HCT116 (cell line): ENCODE measurements around the gene CACNA1C. TPM values are rescaled to one million over a fixed set of nuclear protein-coding genes. Genes with fewer than 3 reads are reported as not detected.

Source experiments
- ATAC-seq: fragments of 200-7000 bp; cut with Tn5 transposase; 2 replicates; pipeline ENCODE4 v1.9.1; 2020; ENCODE audit warnings: mild to moderate bottlenecking, moderate library complexity
- BruUV-seq: library from RNA; stranded (reverse); fragments of 400-500 nt; replicated peaks from 2 replicates; lab custom pipeline; 2021; lab: Mats Ljungman, UMichigan
- CTCF ChIA-PET: fragments of 300-600 bp; sonication (Branson Sonifier 250); formaldehyde crosslinking; loops from one replicate; lab custom pipeline; 2021; ENCODE audit warnings: antibody characterized with exemption; lab: Charles Lee
- POLR2A ChIA-PET: fragments of 300-600, 350-600 bp; sonication (Branson Sonifier 250); formaldehyde crosslinking; loops from one replicate; lab custom pipeline; 2021; ENCODE audit warnings: antibody characterized with exemption; lab: Charles Lee
- RAD21 ChIA-PET, 2 experiments: fragments of 300-600 bp; sonication (Branson Sonifier 250); formaldehyde crosslinking; loops; one replicate each; lab custom pipeline; 2023; ENCODE audit warnings: low total read pairs in 2 of 2; ENCODE audit not compliant: uncharacterized antibody in 2 of 2, unreplicated experiment in 2 of 2, low non-redundant PET in 1 of 2; lab: Charles Lee
- DNase-seq: peaks from one replicate; pipeline ENCODE4 v3.0.0-alpha.2; 2010; ENCODE audit warnings: low read depth, low spot score
- H2AFZ ChIP-seq: fragments of 200-600 bp; shearing (Covaris generic), sonication (generic); 2 replicates; pipeline ENCODE4 v1.6.1; 2017; ENCODE audit warnings: low read depth, mixed run types, mixed read lengths, antibody characterized with exemption, low read length; ENCODE audit not compliant: poor library complexity, severe bottlenecking
- H3K27ac ChIP-seq: 2 replicates; pipeline ENCODE4 v1.5.1; 2012; ENCODE audit warnings: low read depth, low read length
- H3K27me3 ChIP-seq: fragments of 200-600 bp; sonication (generic); 2 replicates; pipeline ENCODE4 v1.6.1; 2016; ENCODE audit warnings: mixed run types, low read length, mixed read lengths; ENCODE audit not compliant: insufficient read depth
- H3K36me3 ChIP-seq, 2 experiments: fragments of 200-500 bp in 1 of 2; fragments of 200-600 bp in 1 of 2; sonication (Bioruptor generic) in 1 of 2; sonication (generic) in 1 of 2; 2 replicates each; pipeline versions ENCODE4 v1.5.1 to v1.6.1; 2014 to 2016; ENCODE audit warnings: low read length in 2 of 2, inconsistent platforms in 1 of 2, mixed read lengths in 1 of 2, mixed run types in 1 of 2; ENCODE audit not compliant: insufficient read depth in 2 of 2, control insufficient read depth in 1 of 2
- H3K4me1 ChIP-seq, 2 experiments: fragments of 200-600 bp in 1 of 2; sonication (generic) in 1 of 2; 2 replicates each; pipeline versions ENCODE4 v1.5.1 to v1.6.1; 2012 to 2017; ENCODE audit warnings: low read length in 2 of 2, inconsistent platforms in 1 of 2, mild to moderate bottlenecking in 1 of 2, mixed read lengths in 1 of 2, mixed run types in 1 of 2, moderate library complexity in 1 of 2; ENCODE audit not compliant: insufficient read depth in 2 of 2, control insufficient read depth in 1 of 2
- H3K4me2 ChIP-seq: fragments of 200-600 bp; sonication (generic); 2 replicates; pipeline ENCODE4 v1.6.1; 2017; ENCODE audit warnings: mixed run types, low read length, mixed read lengths
- H3K4me3 ChIP-seq, 2 experiments: fragments of 200-600 bp in 1 of 2; sonication (generic) in 1 of 2; replicated peaks in 1 of 2; 2 replicates each; pipeline ENCODE4 v1.5.1; 2011 to 2016; ENCODE audit warnings: low read length in 2 of 2, control low read depth in 1 of 2, low read depth in 1 of 2, mild to moderate bottlenecking in 1 of 2, mixed read lengths in 1 of 2, mixed run types in 1 of 2
- H3K79me2 ChIP-seq: fragments of 200-600 bp; sonication (generic); 2 replicates; pipeline ENCODE4 v1.6.1; 2017; ENCODE audit warnings: mild to moderate bottlenecking, mixed run types, low read length, moderate library complexity, mixed read lengths; ENCODE audit not compliant: insufficient read depth
- H3K9ac ChIP-seq: fragments of 200-600 bp; sonication (generic); 2 replicates; pipeline ENCODE4 v1.6.1; 2016; ENCODE audit warnings: low read length, mixed read lengths
- H3K9me2 ChIP-seq: fragments of 200-600 bp; sonication (generic), shearing (Covaris generic); 2 replicates; pipeline ENCODE4 v1.6.1; 2017; ENCODE audit warnings: mixed run types, mild to moderate bottlenecking, moderate library complexity; ENCODE audit not compliant: insufficient read depth
- H3K9me3 ChIP-seq, 2 experiments: fragments of 200-500 bp in 1 of 2; fragments of 200-600 bp in 1 of 2; sonication (Bioruptor generic) in 1 of 2; sonication (generic) in 1 of 2; 2 replicates each; pipeline ENCODE4 v1.6.1; 2014 to 2017; ENCODE audit warnings: low read length in 2 of 2, mixed read lengths in 2 of 2, inconsistent platforms in 1 of 2, low read depth in 1 of 2, mild to moderate bottlenecking in 1 of 2, mixed run types in 1 of 2, moderate library complexity in 1 of 2; ENCODE audit not compliant: control insufficient read depth in 1 of 2, insufficient read depth in 1 of 2
- H4K20me1 ChIP-seq: fragments of 200-600 bp; sonication (generic), shearing (Covaris generic); 2 replicates; pipeline ENCODE4 v1.6.1; 2017; ENCODE audit warnings: mixed run types, mild to moderate bottlenecking, moderate library complexity; ENCODE audit not compliant: insufficient read depth
- CBX3 ChIP-seq: IDR thresholded peaks from 2 replicates; pipeline ENCODE4 v1.6.1; 2012; ENCODE audit warnings: low read depth
- EGR1 ChIP-seq: IDR thresholded peaks from 2 replicates; pipeline ENCODE4 v1.6.1; 2012; ENCODE audit warnings: low read depth
- EZH2 ChIP-seq: fragments of 200-600 bp; sonication (generic); IDR thresholded peaks from 2 replicates; pipeline ENCODE4 v1.6.1; 2017; ENCODE audit warnings: antibody characterized with exemption, mixed run types
- EZH2phosphoT487 ChIP-seq: fragments of 200-600 bp; IDR thresholded peaks from 2 replicates; pipeline ENCODE4 v1.6.1; 2018; ENCODE audit warnings: antibody characterized with exemption, borderline replicate concordance
- FOSL1 ChIP-seq: IDR thresholded peaks from 2 replicates; pipeline ENCODE4 v1.6.1; 2012; ENCODE audit warnings: low read depth
- POLR2AphosphoS5 ChIP-seq: IDR thresholded peaks from 2 replicates; pipeline ENCODE4 v1.6.1; 2011; ENCODE audit warnings: mild to moderate bottlenecking, low read depth, low read length, moderate library complexity
- RAD21 ChIP-seq: IDR thresholded peaks from 2 replicates; pipeline ENCODE4 v1.6.1; 2012; ENCODE audit warnings: low read depth, mild to moderate bottlenecking
- SIN3A ChIP-seq: IDR thresholded peaks from 2 replicates; pipeline ENCODE4 v1.6.1; 2012; ENCODE audit warnings: low read depth
- SRF ChIP-seq: IDR thresholded peaks from 2 replicates; pipeline ENCODE4 v1.6.1; 2012; ENCODE audit warnings: low read depth
- ZFX ChIP-seq: fragments of 450-650 bp; IDR thresholded peaks from 2 replicates; pipeline ENCODE4 v1.6.1; 2017
- intact Hi-C: fragments of 100-400 bp; cut with micrococcal nuclease; formaldehyde crosslinking; loops from 2 replicates; pipeline ENCODE4 v1.10.0; 2022
- total RNA-seq: library from RNA; stranded (reverse); gene quantifications from one replicate; pipeline ENCODE4 v1.2.1, GENCODE V29; 2021; ENCODE audit not compliant: unreplicated experiment
- TF ChIP-seq, protein P1 (sequence below), 3 experiments: fragments of 200-600 bp in 1 of 3; sonication (generic) in 1 of 3; IDR thresholded peaks in 2 of 3; conservative IDR thresholded peaks in 1 of 3; 2 replicates each; pipeline ENCODE4 v1.5.1; 2012 to 2017; ENCODE audit warnings: low read depth in 2 of 3, low read length in 2 of 3, antibody characterized with exemption in 1 of 3, borderline replicate concordance in 1 of 3, control low read depth in 1 of 3, mild to moderate bottlenecking in 1 of 3, mixed read lengths in 1 of 3, mixed run types in 1 of 3, moderate library complexity in 1 of 3; ENCODE audit not compliant: insufficient read depth in 1 of 3
- TF ChIP-seq, protein P2 (sequence below): IDR thresholded peaks from 2 replicates; pipeline ENCODE4 v1.6.1; 2011; ENCODE audit warnings: mild to moderate bottlenecking, low read length, moderate library complexity; ENCODE audit not compliant: insufficient replicate concordance; ENCODE audit errors: extremely low read depth
- TF ChIP-seq, protein P3 (sequence below): IDR thresholded peaks from 2 replicates; pipeline ENCODE4 v1.6.1; 2012

The CACNA1C gene
- total RNA-seq, 1 experiment from 2014 or later, result 0.05 TPM

DNA sequence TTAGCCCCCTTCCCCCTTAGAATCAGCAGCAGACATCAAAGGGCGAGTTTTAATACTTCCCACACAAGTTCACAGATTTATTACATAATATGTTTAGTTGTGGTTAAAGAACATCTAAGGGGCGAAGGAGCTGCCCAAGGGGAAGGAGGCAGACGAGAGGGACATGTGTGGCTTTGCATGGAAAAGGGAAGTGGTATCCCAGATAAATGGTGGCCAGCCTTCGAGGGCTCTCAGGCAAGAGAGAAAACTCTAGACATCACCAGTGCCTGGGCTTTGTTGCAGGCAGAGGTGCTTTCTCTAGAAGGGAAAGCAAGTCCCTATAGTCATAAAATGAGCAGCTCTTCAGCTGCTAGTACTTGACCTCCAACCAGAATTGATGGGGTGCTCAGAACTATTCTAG is 121.2 kb downstream of the CACNA1C start:
- Histone ChIP-seq H4K20me1 (no peaks in the 10 kb centered on the region), H3K79me2 (no peaks in the 10 kb centered on the region), H3K9ac (no peak overlapping the region), H3K4me2 (no peak overlapping the region), H3K27ac (no peak overlapping the region), H3K27me3 (peaks cover 8% of the 10 kb centered on the region; the same call in 1 of the 2 replicates), H3K9me2 (no peaks in the 10 kb centered on the region)
- intact Hi-C loops, result no loop called here
- no TSS peak for BruUV-seq
- CTCF ChIA-PET, result no interaction called here
- POLR2A ChIA-PET, result no interaction called here
- DNase-seq, result no peak
- TF ChIP-seq RAD21 (no peak), EZH2phosphoT487 (no peak), ZFX (no peak), FOSL1 (no peak), SIN3A (no peak), SRF (no peak), EZH2 (no peak), POLR2AphosphoS5 (no peak), EGR1 (no peak), CBX3 (no peak)
- TF ChIP-seq, protein P1, sequence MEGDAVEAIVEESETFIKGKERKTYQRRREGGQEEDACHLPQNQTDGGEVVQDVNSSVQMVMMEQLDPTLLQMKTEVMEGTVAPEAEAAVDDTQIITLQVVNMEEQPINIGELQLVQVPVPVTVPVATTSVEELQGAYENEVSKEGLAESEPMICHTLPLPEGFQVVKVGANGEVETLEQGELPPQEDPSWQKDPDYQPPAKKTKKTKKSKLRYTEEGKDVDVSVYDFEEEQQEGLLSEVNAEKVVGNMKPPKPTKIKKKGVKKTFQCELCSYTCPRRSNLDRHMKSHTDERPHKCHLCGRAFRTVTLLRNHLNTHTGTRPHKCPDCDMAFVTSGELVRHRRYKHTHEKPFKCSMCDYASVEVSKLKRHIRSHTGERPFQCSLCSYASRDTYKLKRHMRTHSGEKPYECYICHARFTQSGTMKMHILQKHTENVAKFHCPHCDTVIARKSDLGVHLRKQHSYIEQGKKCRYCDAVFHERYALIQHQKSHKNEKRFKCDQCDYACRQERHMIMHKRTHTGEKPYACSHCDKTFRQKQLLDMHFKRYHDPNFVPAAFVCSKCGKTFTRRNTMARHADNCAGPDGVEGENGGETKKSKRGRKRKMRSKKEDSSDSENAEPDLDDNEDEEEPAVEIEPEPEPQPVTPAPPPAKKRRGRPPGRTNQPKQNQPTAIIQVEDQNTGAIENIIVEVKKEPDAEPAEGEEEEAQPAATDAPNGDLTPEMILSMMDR (IDR thresholded peaks at IDR 0.05 in 2 of 3, conservative IDR thresholded peaks at IDR 0.05 in 1 of 3; ENCODE audit: borderline replicate concordance in 1 of 3, insufficient read depth in 1 of 3, low read depth in 2 of 3, low read length in 2 of 3), result no peak
- TF ChIP-seq, protein P2, sequence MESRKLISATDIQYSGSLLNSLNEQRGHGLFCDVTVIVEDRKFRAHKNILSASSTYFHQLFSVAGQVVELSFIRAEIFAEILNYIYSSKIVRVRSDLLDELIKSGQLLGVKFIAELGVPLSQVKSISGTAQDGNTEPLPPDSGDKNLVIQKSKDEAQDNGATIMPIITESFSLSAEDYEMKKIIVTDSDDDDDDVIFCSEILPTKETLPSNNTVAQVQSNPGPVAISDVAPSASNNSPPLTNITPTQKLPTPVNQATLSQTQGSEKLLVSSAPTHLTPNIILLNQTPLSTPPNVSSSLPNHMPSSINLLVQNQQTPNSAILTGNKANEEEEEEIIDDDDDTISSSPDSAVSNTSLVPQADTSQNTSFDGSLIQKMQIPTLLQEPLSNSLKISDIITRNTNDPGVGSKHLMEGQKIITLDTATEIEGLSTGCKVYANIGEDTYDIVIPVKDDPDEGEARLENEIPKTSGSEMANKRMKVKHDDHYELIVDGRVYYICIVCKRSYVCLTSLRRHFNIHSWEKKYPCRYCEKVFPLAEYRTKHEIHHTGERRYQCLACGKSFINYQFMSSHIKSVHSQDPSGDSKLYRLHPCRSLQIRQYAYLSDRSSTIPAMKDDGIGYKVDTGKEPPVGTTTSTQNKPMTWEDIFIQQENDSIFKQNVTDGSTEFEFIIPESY, result no peak
- TF ChIP-seq, protein P3, sequence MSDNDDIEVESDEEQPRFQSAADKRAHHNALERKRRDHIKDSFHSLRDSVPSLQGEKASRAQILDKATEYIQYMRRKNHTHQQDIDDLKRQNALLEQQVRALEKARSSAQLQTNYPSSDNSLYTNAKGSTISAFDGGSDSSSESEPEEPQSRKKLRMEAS, result no peak
- TF ChIP-seq, all 23 proteins: peak for 0
- Histone ChIP-seq H3K9me3 (no peaks in the 10 kb centered on the region), H3K4me3 (no peak overlapping the region), H3K36me3 (no peaks in the 10 kb centered on the region), H2AFZ (no peak overlapping the region), H3K4me1 (peaks cover 0 to 13% of the 10 kb centered on the region in 2 experiments; a peak in 2 of 4 replicates)
- no peak for ATAC-seq
- RAD21 ChIA-PET, result no interaction called here
